MM.1S (cell line): ENCODE measurements around the gene MMP13.

Source experiments
- DNase-seq: peaks from one replicate; pipeline ENCODE4 v3.0.0-alpha.2; 2015
- H2AFZ ChIP-seq: fragments of 300-600 bp; sonication (generic); 2 replicates; pipeline ENCODE4 v1.6.0; 2016; ENCODE audit warnings: antibody characterized with exemption, low read length
- H3F3A ChIP-seq: fragments of 300-600 bp; sonication (generic); 2 replicates; pipeline ENCODE4 v1.6.1; 2016; ENCODE audit warnings: mild to moderate bottlenecking, antibody characterized with exemption, low read length, moderate library complexity, mixed read lengths; ENCODE audit not compliant: insufficient read depth
- H3K27ac ChIP-seq: fragments of 300-600 bp; sonication (generic); 2 replicates; pipeline ENCODE4 v1.5.1; 2016; ENCODE audit warnings: mild to moderate bottlenecking, low read length
- H3K27me3 ChIP-seq: fragments of 300-600 bp; sonication (generic); replicated peaks from 2 replicates; pipeline ENCODE4 v1.6.0; 2016; ENCODE audit warnings: low read length; ENCODE audit not compliant: insufficient read depth
- H3K36me3 ChIP-seq: fragments of 300-600 bp; sonication (generic); replicated peaks from 2 replicates; pipeline ENCODE4 v1.6.1; 2016; ENCODE audit warnings: mild to moderate bottlenecking, low read length, mixed read lengths; ENCODE audit not compliant: insufficient read depth
- H3K4me1 ChIP-seq: fragments of 300-600 bp; sonication (generic); 2 replicates; pipeline ENCODE4 v1.6.1; 2016; ENCODE audit warnings: low read length, mixed read lengths
- H3K4me2 ChIP-seq: fragments of 300-600 bp; sonication (generic); 2 replicates; pipeline ENCODE4 v1.6.0; 2016; ENCODE audit warnings: low read depth, low read length
- H3K4me3 ChIP-seq: fragments of 300-600 bp; sonication (generic); 2 replicates; pipeline ENCODE4 v1.5.1; 2016; ENCODE audit warnings: low read length, mixed read lengths
- H3K79me2 ChIP-seq: fragments of 300-600 bp; sonication (generic); 2 replicates; pipeline ENCODE4 v1.6.1; 2016; ENCODE audit warnings: mixed run types, low read length, mixed read lengths
- H3K9ac ChIP-seq: fragments of 300-600 bp; sonication (generic); 2 replicates; pipeline ENCODE4 v1.6.1; 2016; ENCODE audit warnings: low read length, mixed read lengths
- H3K9me2 ChIP-seq: fragments of 300-600 bp; sonication (generic); replicated peaks from 2 replicates; pipeline ENCODE4 v1.6.1; 2016; ENCODE audit warnings: mild to moderate bottlenecking, low read length, mixed read lengths; ENCODE audit not compliant: insufficient read depth
- H3K9me3 ChIP-seq: fragments of 300-600 bp; sonication (generic); replicated peaks from 2 replicates; pipeline ENCODE4 v1.6.1; 2016; ENCODE audit warnings: mild to moderate bottlenecking, low read length, mixed read lengths; ENCODE audit not compliant: insufficient read depth
- H4K20me1 ChIP-seq: fragments of 300-600 bp; sonication (generic); 2 replicates; pipeline ENCODE4 v1.6.1; 2016; ENCODE audit warnings: mild to moderate bottlenecking, low read length, moderate library complexity, mixed read lengths; ENCODE audit not compliant: insufficient read depth
- CTCF ChIP-seq: fragments of 300-600 bp; sonication (generic); IDR thresholded peaks from 2 replicates; pipeline ENCODE4 v1.5.1; 2016; ENCODE audit warnings: antibody characterized with exemption, low read length, mixed read lengths
- EZH2 ChIP-seq: fragments of 300-600 bp; sonication (generic); optimal IDR thresholded peaks from 2 replicates; pipeline ENCODE3; 2017; ENCODE audit warnings: low read depth, mild to moderate bottlenecking, antibody characterized with exemption, low read length, mixed read lengths
- EZH2phosphoT487 ChIP-seq: fragments of 300-600 bp; sonication (generic); IDR thresholded peaks from 2 replicates; pipeline ENCODE4 v1.6.1; 2018; ENCODE audit warnings: antibody characterized with exemption, low read length

Gene MMP13

GRCh38 chr11:102920118-102920684 is 35.3 kb downstream of the MMP13 start:
- Histone ChIP-seq H3K4me3 (no peak overlapping the region), H4K20me1 (no peaks in the 10 kb centered on the region), H2AFZ (no peak overlapping the region), H3K9ac (no peak overlapping the region), H3K27ac (no peak overlapping the region), H3K79me2 (no peaks in the 10 kb centered on the region), H3K4me1 (no peaks in the 10 kb centered on the region), H3K4me2 (no peak overlapping the region), H3F3A (no peaks in the 10 kb centered on the region), H3K9me3 (no peaks in the 10 kb centered on the region), H3K36me3 (no peaks in the 10 kb centered on the region), H3K9me2 (no peaks in the 10 kb centered on the region), H3K27me3 (no peaks in the 10 kb centered on the region)
- DNase-seq: no peak
- TF ChIP-seq EZH2phosphoT487 (no peak), EZH2 (no peak), CTCF (no peak)

- no peak overlapping the region for H3K4me2 ChIP-seq
- H3K9ac ChIP-seq: no peak overlapping the region
- no peaks in the 10 kb centered on the region for H3K9me2 ChIP-seq
- no peaks in the 10 kb centered on the region for H4K20me1 ChIP-seq
- no peaks in the 10 kb centered on the region for H3K36me3 ChIP-seq
- H3K27ac ChIP-seq: no peak overlapping the region
- H3K4me3 ChIP-seq: no peak overlapping the region
- no peaks in the 10 kb centered on the region for H3K27me3 ChIP-seq
- H3K4me1 ChIP-seq: no peaks in the 10 kb centered on the region
- H3K79me2 ChIP-seq: no peaks in the 10 kb centered on the region
- no peaks in the 10 kb centered on the region for H3K9me3 ChIP-seq
- TF ChIP-seq CTCF (no peak), EZH2phosphoT487 (no peak), EZH2 (no peak)
- DNase-seq: no peak
- H3F3A ChIP-seq: no peaks in the 10 kb centered on the region
- no peak overlapping the region for H2AFZ ChIP-seq
These were observed 40.5 kb downstream of the MMP13 start for GRCh38 chr11:102915044-102915375.

GRCh38 chr11:102914238-102915043 is 41.1 kb downstream of the MMP13 start:
- H2AFZ ChIP-seq: no peak overlapping the region
- H3K9ac ChIP-seq: no peak overlapping the region
- DNase-seq: peak; percentile 18
- H4K20me1 ChIP-seq: no peaks in the 10 kb centered on the region
- no peak overlapping the region for H3K4me2 ChIP-seq
- H3K36me3 ChIP-seq: no peaks in the 10 kb centered on the region
- H3K9me3 ChIP-seq: no peaks in the 10 kb centered on the region
- no peaks in the 10 kb centered on the region for H3K9me2 ChIP-seq
- TF ChIP-seq EZH2: no peak
- peak; percentile 48 for TF ChIP-seq CTCF
- H3K79me2 ChIP-seq: no peaks in the 10 kb centered on the region
- no peaks in the 10 kb centered on the region for H3K27me3 ChIP-seq
- H3K27ac ChIP-seq: no peak overlapping the region
- H3F3A ChIP-seq: no peaks in the 10 kb centered on the region
- no peaks in the 10 kb centered on the region for H3K4me1 ChIP-seq
- no peak overlapping the region for H3K4me3 ChIP-seq
